Measurements from ENCODE around the gene ENPP6. TPM values are rescaled to one million over a fixed set of nuclear protein-coding genes. Genes with fewer than 3 reads are reported as not detected.

Gene ENPP6
- total RNA-seq, 3 donors from 2014 or later (not counting 1 experiment from before 2014, with no cell fraction given), result 0.23 TPM; not detected in 2

DNA sequence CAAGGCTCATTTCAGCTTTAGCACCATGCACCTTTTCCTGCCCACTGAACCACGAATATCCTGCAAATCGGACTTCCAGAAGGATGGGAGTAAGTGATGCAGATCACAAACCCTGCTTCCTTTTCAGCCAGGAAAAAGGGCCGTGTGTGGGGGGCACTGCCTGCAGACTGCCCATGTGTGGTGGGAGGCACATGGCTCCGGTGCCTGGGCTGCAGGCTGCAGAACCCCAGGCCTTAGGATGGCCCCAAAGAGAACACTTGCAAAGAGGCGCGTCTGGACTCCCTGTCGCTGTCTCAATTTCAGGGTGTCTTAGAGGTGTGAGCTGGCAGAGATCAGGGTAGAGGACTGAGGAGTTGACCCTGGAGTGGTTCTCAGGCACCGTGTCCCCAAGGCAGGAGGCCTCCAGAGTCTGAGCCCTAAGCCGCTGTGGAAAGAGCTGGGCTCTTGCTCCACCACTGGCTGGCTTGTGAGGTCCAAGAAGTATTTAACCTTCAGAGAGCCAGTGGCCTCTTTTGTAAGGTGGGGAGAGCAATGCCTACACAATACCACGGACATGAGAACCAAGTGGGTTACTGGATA is 97.0 kb downstream of the ENPP6 start:
- intact Hi-C loops (cut with micrococcal nuclease), result no loop called here
- Histone ChIP-seq H3K4me1 (ENCODE audit: control insufficient read depth, insufficient read depth, low read length) (no peaks in the 10 kb centered on the region), H3K36me3 (ENCODE audit: control insufficient read depth, insufficient read depth, low read length) (no peaks in the 10 kb centered on the region), H3K4me3 (ENCODE audit: low read length) (no peak overlapping the region), H3K9me3 (ENCODE audit: control insufficient read depth, insufficient read depth, low read length) (no peaks in the 10 kb centered on the region), H3K27ac (ENCODE audit: low read length) (no peak overlapping the region), H3K27me3 (ENCODE audit: control insufficient read depth, insufficient read depth, low read length) (peaks cover 2% of the 10 kb centered on the region)
- no peak for TF ChIP-seq CTCF (IDR thresholded peaks at IDR 0.05)
- Mint-ChIP-seq H3K36me3 (no peaks in the 10 kb centered on the region), H3K4me3 (no peak overlapping the region), H3K27ac (no peak overlapping the region), H3K27me3 (ENCODE audit: low read depth in 2 of 2) (peaks cover 9 to 17% of the 10 kb centered on the region in 2 donors), H3K9me3 (no peaks in the 10 kb centered on the region), H3K4me1 (no peaks in the 10 kb centered on the region)
- no peak for ATAC-seq
- no peak for DNase-seq
- 88% methylated on average over 10 of the region's 10 CpGs for WGBS (ENCODE audit: insufficient coverage)

GRCh38 chr4:184117662-184118199 is 99.9 kb downstream of the ENPP6 start:
- Histone ChIP-seq H3K27me3 (ENCODE audit: control insufficient read depth, insufficient read depth, low read length) (no peaks in the 10 kb centered on the region), H3K4me3 (ENCODE audit: low read length) (no peak overlapping the region), H3K36me3 (ENCODE audit: control insufficient read depth, insufficient read depth, low read length) (no peaks in the 10 kb centered on the region), H3K4me1 (ENCODE audit: control insufficient read depth, insufficient read depth, low read length) (no peaks in the 10 kb centered on the region), H3K9me3 (ENCODE audit: control insufficient read depth, insufficient read depth, low read length) (no peaks in the 10 kb centered on the region), H3K27ac (ENCODE audit: low read length) (no peak overlapping the region)
- H3K27me3 Mint-ChIP-seq (ENCODE audit: low read depth in 2 of 2), result peaks cover 2 to 5% of the 10 kb centered on the region in 2 donors
- H3K4me1 Mint-ChIP-seq, result no peaks in the 10 kb centered on the region
- no peak overlapping the region for H3K27ac Mint-ChIP-seq
- no peaks in the 10 kb centered on the region for H3K9me3 Mint-ChIP-seq
- no peak for TF ChIP-seq CTCF (IDR thresholded peaks at IDR 0.05)
- H3K4me3 Mint-ChIP-seq, result no peak overlapping the region
- WGBS (ENCODE audit: insufficient coverage), result 86% methylated on average over 10 of the region's 11 CpGs
- DNase-seq, result no peak
- intact Hi-C loops (cut with micrococcal nuclease), result no loop called here
- H3K36me3 Mint-ChIP-seq, result no peaks in the 10 kb centered on the region
- ATAC-seq, result no peak

DNA sequence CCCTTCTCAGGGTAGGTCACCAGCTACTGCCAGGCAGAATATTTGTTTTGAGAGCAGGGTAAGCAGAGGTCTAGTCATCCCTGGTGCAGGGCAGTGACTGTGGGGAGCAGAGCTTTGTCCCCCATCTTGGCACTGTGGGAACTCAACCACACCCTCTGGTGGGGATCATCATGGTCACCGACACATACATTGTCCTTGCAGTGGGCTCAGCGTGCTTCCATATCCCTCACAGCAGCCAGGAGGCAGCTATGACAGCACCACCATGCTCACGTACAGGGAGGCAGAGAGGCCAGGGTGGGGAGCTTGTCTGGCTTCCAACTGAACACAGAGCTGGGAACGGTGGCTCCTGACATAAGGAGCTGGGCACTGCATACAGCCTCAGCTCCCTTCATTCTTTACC is 102.3 kb downstream of the ENPP6 start:
- TF ChIP-seq CTCF (IDR thresholded peaks at IDR 0.05), result no peak
- Histone ChIP-seq H3K4me3 (ENCODE audit: low read length) (no peak overlapping the region), H3K36me3 (ENCODE audit: control insufficient read depth, insufficient read depth, low read length) (no peaks in the 10 kb centered on the region), H3K27me3 (ENCODE audit: control insufficient read depth, insufficient read depth, low read length) (no peaks in the 10 kb centered on the region), H3K4me1 (ENCODE audit: control insufficient read depth, insufficient read depth, low read length) (no peaks in the 10 kb centered on the region), H3K9me3 (ENCODE audit: control insufficient read depth, insufficient read depth, low read length) (no peaks in the 10 kb centered on the region), H3K27ac (ENCODE audit: low read length) (no peak overlapping the region)
- Mint-ChIP-seq H3K4me1 (no peaks in the 10 kb centered on the region), H3K4me3 (no peak overlapping the region), H3K27ac (no peak overlapping the region), H3K9me3 (no peaks in the 10 kb centered on the region), H3K27me3 (ENCODE audit: low read depth in 2 of 2) (peaks cover 5 to 17% of the 10 kb centered on the region in 2 donors), H3K36me3 (no peaks in the 10 kb centered on the region)
- intact Hi-C loops (cut with micrococcal nuclease), result no loop called here
- WGBS (ENCODE audit: insufficient coverage), result 86% methylated on average over 4 of the region's 4 CpGs
- ATAC-seq, result no peak
- no peak for DNase-seq

GRCh38 chr4:184114431-184114830 is 103.2 kb downstream of the ENPP6 start:
- no peak for ATAC-seq
- Histone ChIP-seq H3K9me3 (ENCODE audit: control insufficient read depth, insufficient read depth, low read length) (no peaks in the 10 kb centered on the region), H3K36me3 (ENCODE audit: control insufficient read depth, insufficient read depth, low read length) (no peaks in the 10 kb centered on the region), H3K27me3 (ENCODE audit: control insufficient read depth, insufficient read depth, low read length) (no peaks in the 10 kb centered on the region), H3K4me1 (ENCODE audit: control insufficient read depth, insufficient read depth, low read length) (no peaks in the 10 kb centered on the region), H3K27ac (ENCODE audit: low read length) (no peak overlapping the region), H3K4me3 (ENCODE audit: low read length) (no peak overlapping the region)
- no peaks in the 10 kb centered on the region for H3K36me3 Mint-ChIP-seq
- H3K4me1 Mint-ChIP-seq, result no peaks in the 10 kb centered on the region
- 86% methylated on average over 8 of the region's 8 CpGs for WGBS (ENCODE audit: insufficient coverage)
- H3K4me3 Mint-ChIP-seq, result no peak overlapping the region
- DNase-seq, result no peak
- no peaks in the 10 kb centered on the region for H3K9me3 Mint-ChIP-seq
- H3K27me3 Mint-ChIP-seq (ENCODE audit: low read depth in 2 of 2), result peaks cover 5 to 17% of the 10 kb centered on the region in 2 donors
- intact Hi-C loops (cut with micrococcal nuclease), result no loop called here
- TF ChIP-seq CTCF (IDR thresholded peaks at IDR 0.05), result no peak
- no peak overlapping the region for H3K27ac Mint-ChIP-seq

Measured in natural killer cell (primary cell).